CD4-positive, alpha-beta T cell treated with Interferon alpha-2 for 1 hour (primary cell): ENCODE measurements around the gene FBF1.
"Not testable (repeated sequence)": the region's sequence is repeated elsewhere in the genome, so short reads cannot be mapped to it uniquely, and the experiment has no call there.

Experiments used
- DNase-seq, 2 donors: peaks; one replicate each; pipeline ENCODE4 v3.0.0-alpha.2; 2020 to 2022

Gene FBF1

GRCh38 chr17:75940727-75941441 is at the start of gene FBF1:
TSS of gene FBF1 (minus strand) at chr17:75941042. CDS start at chr17:75938149, 2,893 bp downstream.
- peak; percentile 84 to 89 for DNase-seq

- DNase-seq, result no peak
These were observed 46.2 kb upstream of the FBF1 start for GRCh38 chr17:75987041-75987440.

- no peak for DNase-seq
These were observed 45.1 kb upstream of the FBF1 start for GRCh38 chr17:75985986-75986385.

- peak in 1 of 2 donors; percentile 28 for DNase-seq
These were observed 42.8 kb upstream of the FBF1 start for GRCh38 chr17:75983501-75984181.

GRCh38 chr17:75981019-75981615 is 40.3 kb upstream of the FBF1 start:
- no peak for DNase-seq

GRCh38 chr17:75980188-75981018 is 39.6 kb upstream of the FBF1 start:
- no peak for DNase-seq

- no peak for DNase-seq
These were observed 38.9 kb upstream of the FBF1 start for GRCh38 chr17:75979705-75980187.

GRCh38 chr17:75978938-75979704 is 38.3 kb upstream of the FBF1 start, which contains the start of the genes ACOX1 and TEN1:
TSS of gene ACOX1 (minus strand) at chr17:75979166. CDS start at chr17:75979073, 93 bp downstream.
TSS of gene TEN1 (plus strand) at chr17:75979240. CDS start at chr17:75986193, 6,953 bp downstream.
- peak; percentile 95 for DNase-seq

- no peak for DNase-seq
These were observed 35.5 kb upstream of the FBF1 start for GRCh38 chr17:75976175-75976848.

- DNase-seq, result no peak
These were observed 34.9 kb upstream of the FBF1 start for GRCh38 chr17:75975757-75976174.

- DNase-seq, result not testable (repeated sequence)
These were observed 34.3 kb upstream of the FBF1 start for GRCh38 chr17:75975187-75975586.

GRCh38 chr17:75970626-75971025 is 29.8 kb upstream of the FBF1 start:
- no peak for DNase-seq

GRCh38 chr17:75970011-75970523 is 29.2 kb upstream of the FBF1 start:
- DNase-seq, result no peak

GRCh38 chr17:75969044-75969443 is 28.2 kb upstream of the FBF1 start:
- not testable (repeated sequence) for DNase-seq

- no peak for DNase-seq
These were observed 24.6 kb upstream of the FBF1 start for GRCh38 chr17:75965468-75965867.

GRCh38 chr17:75959839-75960511 is 19.1 kb upstream of the FBF1 start:
- DNase-seq, result no peak

- DNase-seq, result no peak
These were observed 18.4 kb upstream of the FBF1 start for GRCh38 chr17:75959051-75959838.

GRCh38 chr17:75950855-75951554 is 10.2 kb upstream of the FBF1 start:
- peak in 1 of 2 donors; percentile 1 for DNase-seq

GRCh38 chr17:75950421-75950820 is 9.6 kb upstream of the FBF1 start:
- no peak for DNase-seq
